Prostate gland (tissue), 2 donors: Measurements from ENCODE around the gene SPIN3.

Experiments
- CTCF ChIP-seq, 4 experiments: fragments of 200-600 bp in 2 of 4; fragments of 450-650 bp in 2 of 4; sonication (generic) in 2 of 4; IDR thresholded peaks; 1 replicate in 3 of 4; 2 replicates in 1 of 4; pipeline ENCODE4 v1.5.1; 2016 to 2019; ENCODE audit warnings: antibody characterized with exemption in 4 of 4, mild to moderate bottlenecking in 2 of 4, moderate library complexity in 2 of 4
- POLR2A ChIP-seq: fragments of 450-650 bp; IDR thresholded peaks from one replicate; pipeline ENCODE4 v1.6.1; 2016; ENCODE audit warnings: antibody characterized with exemption, mild to moderate bottlenecking
- POLR2AphosphoS5 ChIP-seq: sonication (generic); formaldehyde crosslinking; IDR thresholded peaks from one replicate; pipeline ENCODE4 v1.6.1; 2017; ENCODE audit warnings: antibody characterized with exemption

GRCh38 chrX:56994375-56995270 lies 718 bp downstream of the SPIN3 start:
- no peak for TF ChIP-seq POLR2A
- TF ChIP-seq CTCF (IDR thresholded peaks at IDR 0.05): no peak
- no peak for TF ChIP-seq POLR2AphosphoS5
